H9 (cell line): ENCODE data around the gene MAP2K2. TPM values are rescaled to one million over a fixed set of nuclear protein-coding genes. Genes with fewer than 3 reads are reported as not detected.
A peak's percentile ranks its signal among the peaks of the same experiment; 100 is the strongest.

ENCODE experiments used
- DNase-seq: peaks from one replicate; pipeline ENCODE4 v3.0.0-alpha.2; 2017
- H2AFZ ChIP-seq: one replicate; pipeline ENCODE4 v1.6.1; 2013; ENCODE audit warnings: mild to moderate bottlenecking, low read length, control low read depth, moderate library complexity
- H2AK5ac ChIP-seq: 2 replicates; pipeline ENCODE4 v1.6.1; 2013; ENCODE audit warnings: low read length, control low read depth, mixed read lengths; ENCODE audit not compliant: insufficient read length
- H2BK120ac ChIP-seq: one replicate; pipeline ENCODE4 v1.6.1; 2013; ENCODE audit warnings: low read depth, mild to moderate bottlenecking, low read length, control low read depth, inconsistent platforms; ENCODE audit not compliant: poor library complexity, severe bottlenecking
- H2BK12ac ChIP-seq: 2 replicates; pipeline ENCODE4 v1.6.1; 2013; ENCODE audit warnings: low read length, control low read depth, mixed read lengths, low read depth; ENCODE audit not compliant: insufficient read length
- H2BK15ac ChIP-seq: 2 replicates; pipeline ENCODE4 v1.6.1; 2013; ENCODE audit warnings: low read depth, low read length, control low read depth
- H2BK20ac ChIP-seq: one replicate; pipeline ENCODE4 v1.6.1; 2013; ENCODE audit warnings: low read depth, mild to moderate bottlenecking, low read length, control low read depth, inconsistent platforms; ENCODE audit not compliant: poor library complexity, severe bottlenecking
- H2BK5ac ChIP-seq: 2 replicates; pipeline ENCODE4 v1.6.1; 2013; ENCODE audit warnings: low read length, control low read depth, mixed read lengths; ENCODE audit not compliant: insufficient read length
- H3K14ac ChIP-seq: 2 replicates; pipeline ENCODE4 v1.6.1; 2013; ENCODE audit warnings: low read length, control low read depth; ENCODE audit not compliant: insufficient read depth
- H3K18ac ChIP-seq: 2 replicates; pipeline ENCODE4 v1.6.1; 2013; ENCODE audit warnings: low read depth, mild to moderate bottlenecking, mixed read lengths, low read length, control low read depth; ENCODE audit not compliant: insufficient read length
- H3K23ac ChIP-seq: 2 replicates; pipeline ENCODE4 v1.6.1; 2013; ENCODE audit warnings: low read length, control low read depth, mixed read lengths, low read depth; ENCODE audit not compliant: insufficient read length
- H3K23me2 ChIP-seq: 2 replicates; pipeline ENCODE4 v1.6.1; 2013; ENCODE audit warnings: low read depth, mild to moderate bottlenecking, mixed read lengths, low read length, control low read depth; ENCODE audit not compliant: insufficient read length, poor library complexity, severe bottlenecking
- H3K27ac ChIP-seq: 2 replicates; pipeline ENCODE4 v1.5.1; 2013; ENCODE audit warnings: low read length, control low read depth, mixed read lengths, low read depth; ENCODE audit not compliant: insufficient read length
- H3K27me3 ChIP-seq: 2 replicates; pipeline ENCODE4 v1.6.1; 2013; ENCODE audit warnings: low read length, control low read depth, inconsistent platforms; ENCODE audit not compliant: insufficient read depth
- H3K4ac ChIP-seq: 2 replicates; pipeline ENCODE4 v1.6.1; 2013; ENCODE audit warnings: low read depth, mild to moderate bottlenecking, control low read depth, inconsistent platforms, low read length, moderate library complexity
- H3K4me1 ChIP-seq: 2 replicates; pipeline ENCODE4 v1.6.1; 2013; ENCODE audit warnings: low read length, control low read depth, inconsistent platforms; ENCODE audit not compliant: insufficient read depth
- H3K4me2 ChIP-seq: 2 replicates; pipeline ENCODE4 v1.6.1; 2013; ENCODE audit warnings: low read length, control low read depth, mixed read lengths; ENCODE audit not compliant: insufficient read length, insufficient read depth
- H3K56ac ChIP-seq: 2 replicates; pipeline ENCODE4 v1.6.1; 2013; ENCODE audit warnings: low read depth, mild to moderate bottlenecking, mixed read lengths, low read length, control low read depth; ENCODE audit not compliant: insufficient read length
- H3K79me1 ChIP-seq: 2 replicates; pipeline ENCODE4 v1.6.1; 2013; ENCODE audit warnings: low read depth, mild to moderate bottlenecking, moderate library complexity, low read length, control low read depth, inconsistent platforms; ENCODE audit not compliant: insufficient read depth, poor library complexity, severe bottlenecking
- H3K79me2 ChIP-seq: 2 replicates; pipeline ENCODE4 v1.6.1; 2013; ENCODE audit warnings: low read length, control low read depth, inconsistent platforms; ENCODE audit not compliant: insufficient read depth
- H3K9ac ChIP-seq: 2 replicates; pipeline ENCODE4 v1.6.1; 2013; ENCODE audit warnings: low read length, control low read depth, mixed read lengths; ENCODE audit not compliant: insufficient read length; ENCODE audit errors: extremely low read depth
- H3K9me3 ChIP-seq: one replicate; pipeline ENCODE4 v1.6.1; 2013; ENCODE audit warnings: low read depth, low read length, inconsistent platforms; ENCODE audit not compliant: control insufficient read depth
- H3T11ph ChIP-seq: one replicate; pipeline ENCODE4 v1.6.1; 2013; ENCODE audit warnings: mild to moderate bottlenecking, low read length, control low read depth, inconsistent platforms
- H4K20me1 ChIP-seq: one replicate; pipeline ENCODE4 v1.6.1; 2013; ENCODE audit not compliant: control insufficient read depth, insufficient read length, insufficient read depth
- H4K5ac ChIP-seq: 2 replicates; pipeline ENCODE4 v1.6.1; 2013; ENCODE audit warnings: low read depth, mild to moderate bottlenecking, mixed read lengths, low read length, control low read depth; ENCODE audit not compliant: insufficient read length
- H4K8ac ChIP-seq: replicated peaks from 2 replicates; pipeline ENCODE4 v1.6.1; 2013; ENCODE audit warnings: low read length, control low read depth, mixed read lengths, low read depth; ENCODE audit not compliant: insufficient read length
- H4K91ac ChIP-seq: 2 replicates; pipeline ENCODE4 v1.6.1; 2013; ENCODE audit warnings: low read depth, mild to moderate bottlenecking, moderate library complexity, mixed read lengths, low read length, control low read depth; ENCODE audit not compliant: insufficient read length
- H3K27ac Mint-ChIP-seq, 3 experiments: 2 replicates in 2 of 3; 3 replicates in 1 of 3; pipeline ENCODE4 v1.8.0; 2020 to 2021; ENCODE audit warnings: mixed read lengths in 3 of 3, mild to moderate bottlenecking in 1 of 3, moderate library complexity in 1 of 3
- H3K27me3 Mint-ChIP-seq: 2 replicates; pipeline ENCODE4 v1.8.0; 2021; ENCODE audit warnings: low read depth, mild to moderate bottlenecking, moderate library complexity, mixed read lengths
- H3K36me3 Mint-ChIP-seq, 3 experiments: 2 replicates in 2 of 3; 3 replicates in 1 of 3; pipeline ENCODE4 v1.8.0; 2020 to 2021; ENCODE audit warnings: low read depth in 3 of 3, mixed read lengths in 3 of 3; ENCODE audit not compliant: insufficient read depth in 1 of 3
- H3K4me1 Mint-ChIP-seq, 2 experiments: 2 replicates each; pipeline ENCODE4 v1.8.0; 2020; ENCODE audit warnings: mixed read lengths in 2 of 2
- H3K4me3 Mint-ChIP-seq, 2 experiments: 2 replicates in 1 of 2; 3 replicates in 1 of 2; pipeline ENCODE4 v1.8.0; 2020 to 2021; ENCODE audit warnings: mild to moderate bottlenecking in 2 of 2, mixed read lengths in 2 of 2, moderate library complexity in 1 of 2
- H3K9me3 Mint-ChIP-seq, 2 experiments: 2 replicates in 1 of 2; 3 replicates in 1 of 2; pipeline ENCODE4 v1.8.0; 2020; ENCODE audit warnings: mild to moderate bottlenecking in 2 of 2, mixed read lengths in 2 of 2, moderate library complexity in 1 of 2
- WGBS: extraction: QIAGEN DNeasy Blood & Tissue Kit; methylation state at CpG from one replicate; pipeline ENCODE4 v1.1.7; 2013; ENCODE audit warnings: missing lambda C conversion rate, low lambda C conversion rate, mixed read lengths; ENCODE audit not compliant: insufficient read length; ENCODE audit errors: extremely low coverage; 5-methylcytosine and 5-hydroxymethylcytosine counted together
- total RNA-seq: library from RNA; stranded (reverse); gene quantifications from 2 replicates; pipeline ENCODE4 v1.2.1, GENCODE V29; 2021
- TF ChIP-seq, protein P1 (sequence below): fragments of 200-600 bp; sonication (generic); conservative IDR thresholded peaks from 3 replicates; pipeline ENCODE4 v1.8.0; 2021; ENCODE audit warnings: antibody characterized with exemption, mild to moderate bottlenecking

Gene MAP2K2
- total RNA-seq, 1 experiment from 2014 or later, result 167 TPM

DNA sequence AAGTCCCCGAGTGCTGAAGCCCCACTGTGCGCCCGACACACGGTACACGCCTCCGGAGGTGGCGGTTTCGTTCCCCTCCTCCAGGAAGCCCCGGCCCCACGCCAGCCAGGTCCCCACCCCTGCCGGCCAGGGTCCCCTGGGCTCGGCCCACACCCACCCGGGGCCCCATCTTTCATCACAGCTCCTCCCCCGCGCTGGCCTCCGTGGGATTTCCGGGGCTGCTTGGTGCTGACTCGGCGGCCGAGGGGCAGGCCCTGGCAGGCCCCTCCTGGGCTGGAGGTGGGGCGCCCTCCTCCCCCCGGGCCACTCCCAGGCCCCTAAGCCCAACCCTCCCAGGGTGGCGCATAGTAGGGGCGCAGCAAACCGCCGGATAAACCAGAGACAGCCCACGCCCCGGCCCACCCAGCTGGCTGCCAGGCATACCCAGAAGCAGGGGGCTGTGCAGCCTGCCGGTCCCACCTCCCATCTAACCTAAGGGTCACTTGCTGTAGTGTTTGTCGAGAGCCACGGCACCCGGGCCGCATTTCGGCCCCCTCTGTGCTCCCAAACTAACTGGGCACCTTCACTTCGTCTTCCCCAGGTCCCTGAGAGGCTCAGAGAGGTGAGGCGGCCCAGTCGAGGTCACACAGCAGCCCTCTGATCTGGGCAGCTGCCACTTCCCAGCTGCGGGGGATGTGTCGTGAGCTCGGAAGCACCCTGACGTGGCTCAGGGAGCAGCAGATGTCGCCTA, 63.9 kb downstream of the MAP2K2 start:
- peaks cover 5 to 16% (median 14%) of the 10 kb centered on the region in 3 experiments; a peak in 6 of 7 replicates for H3K36me3 Mint-ChIP-seq
- no peaks in the 10 kb centered on the region; the same call in 1 of the 2 replicates for H3K27me3 Mint-ChIP-seq
- H2AFZ ChIP-seq, result no peak overlapping the region
- H3K18ac ChIP-seq, result no peak overlapping the region
- H3K4me1 Mint-ChIP-seq, result peaks cover 6 to 18% of the 10 kb centered on the region in 2 experiments
- H3K4me1 ChIP-seq, result no peaks in the 10 kb centered on the region; the same call in 1 of the 2 replicates
- no peak overlapping the region for H2BK120ac ChIP-seq
- H3K23ac ChIP-seq, result no peak overlapping the region
- peaks cover 8% of the 10 kb centered on the region for H3K23me2 ChIP-seq
- no peaks in the 10 kb centered on the region for H3K9me3 Mint-ChIP-seq
- no peak overlapping the region for H2BK12ac ChIP-seq
- H3K56ac ChIP-seq, result no peak overlapping the region
- H3T11ph ChIP-seq, result no peak overlapping the region
- H2AK5ac ChIP-seq, result no peak overlapping the region
- no peak overlapping the region for H2BK20ac ChIP-seq
- no peak overlapping the region for H3K4me3 Mint-ChIP-seq
- H3K27ac ChIP-seq, result no peak overlapping the region
- no peaks in the 10 kb centered on the region for H3K9me3 ChIP-seq
- peaks cover 3% of the 10 kb centered on the region for H4K20me1 ChIP-seq
- H3K79me2 ChIP-seq, result peaks cover 37% of the 10 kb centered on the region; the same call in 1 of the 2 replicates
- H3K27me3 ChIP-seq, result no peaks in the 10 kb centered on the region
- H3K14ac ChIP-seq, result no peak overlapping the region
- H3K27ac Mint-ChIP-seq, result peak overlapping the region in 1 of 3 experiments; percentile 47; a peak in 1 of 7 replicates
- no peak overlapping the region for H4K5ac ChIP-seq
- DNase-seq, result peak; percentile 32
- H2BK15ac ChIP-seq, result no peak overlapping the region
- no CpG with 5 or more reads among the region's 42 CpGs for WGBS
- no peak overlapping the region for H4K91ac ChIP-seq
- H2BK5ac ChIP-seq, result no peak overlapping the region
- H3K79me1 ChIP-seq, result peaks cover 13% of the 10 kb centered on the region
- no peak overlapping the region for H3K9ac ChIP-seq
- TF ChIP-seq, protein P1, sequence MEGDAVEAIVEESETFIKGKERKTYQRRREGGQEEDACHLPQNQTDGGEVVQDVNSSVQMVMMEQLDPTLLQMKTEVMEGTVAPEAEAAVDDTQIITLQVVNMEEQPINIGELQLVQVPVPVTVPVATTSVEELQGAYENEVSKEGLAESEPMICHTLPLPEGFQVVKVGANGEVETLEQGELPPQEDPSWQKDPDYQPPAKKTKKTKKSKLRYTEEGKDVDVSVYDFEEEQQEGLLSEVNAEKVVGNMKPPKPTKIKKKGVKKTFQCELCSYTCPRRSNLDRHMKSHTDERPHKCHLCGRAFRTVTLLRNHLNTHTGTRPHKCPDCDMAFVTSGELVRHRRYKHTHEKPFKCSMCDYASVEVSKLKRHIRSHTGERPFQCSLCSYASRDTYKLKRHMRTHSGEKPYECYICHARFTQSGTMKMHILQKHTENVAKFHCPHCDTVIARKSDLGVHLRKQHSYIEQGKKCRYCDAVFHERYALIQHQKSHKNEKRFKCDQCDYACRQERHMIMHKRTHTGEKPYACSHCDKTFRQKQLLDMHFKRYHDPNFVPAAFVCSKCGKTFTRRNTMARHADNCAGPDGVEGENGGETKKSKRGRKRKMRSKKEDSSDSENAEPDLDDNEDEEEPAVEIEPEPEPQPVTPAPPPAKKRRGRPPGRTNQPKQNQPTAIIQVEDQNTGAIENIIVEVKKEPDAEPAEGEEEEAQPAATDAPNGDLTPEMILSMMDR, result no peak
- H4K8ac ChIP-seq, result no peak overlapping the region
- H3K4ac ChIP-seq, result no peak overlapping the region
- H3K4me2 ChIP-seq, result no peak overlapping the region
